Activated effector memory CD4-positive, alpha-beta T cell treated with Interleukin-2 at 50 U/mL for 16 hours (primary cell): ENCODE measurements around the gene TPO.

ENCODE experiments used
- DNase-seq: peaks from one replicate; pipeline ENCODE4 v3.0.0-alpha.2; 2020

TPO gene

GRCh38 chr2:1451422-1451821, 38.2 kb downstream of the TPO start:
- no peak for DNase-seq

GRCh38 chr2:1453561-1453960, 40.3 kb downstream of the TPO start:
- DNase-seq, result no peak

GRCh38 chr2:1454346-1454745, 41.1 kb downstream of the TPO start:
- DNase-seq, result no peak

- DNase-seq, result no peak
Observed at GRCh38 chr2:1455466-1455865, 42.2 kb downstream of the TPO start.

GRCh38 chr2:1458432-1458831, 45.2 kb downstream of the TPO start:
- DNase-seq, result no peak

- DNase-seq, result no peak
Observed at GRCh38 chr2:1459727-1460126, 46.5 kb downstream of the TPO start.

- no peak for DNase-seq
Observed at GRCh38 chr2:1460851-1461418, 47.7 kb downstream of the TPO start.

GRCh38 chr2:1461507-1462390, 48.5 kb downstream of the TPO start:
- DNase-seq, result no peak

- no peak for DNase-seq
Observed at GRCh38 chr2:1462994-1463393, 49.7 kb downstream of the TPO start.

- no peak for DNase-seq
Observed at GRCh38 chr2:1472350-1472749, 59.1 kb downstream of the TPO start.

- DNase-seq, result no peak
Observed at GRCh38 chr2:1476617-1477195, 63.4 kb downstream of the TPO start.

GRCh38 chr2:1477196-1478040, 64.2 kb downstream of the TPO start:
- no peak for DNase-seq

GRCh38 chr2:1478311-1479305, 65.3 kb downstream of the TPO start:
- DNase-seq, result no peak

- DNase-seq, result no peak
Observed at GRCh38 chr2:1479346-1479745, 66.1 kb downstream of the TPO start.

- no peak for DNase-seq
Observed at GRCh38 chr2:1480671-1481076, 67.4 kb downstream of the TPO start.

GRCh38 chr2:1481406-1482252, 68.4 kb downstream of the TPO start:
- DNase-seq, result no peak

GRCh38 chr2:1482253-1482675, 69.0 kb downstream of the TPO start:
- DNase-seq, result no peak

GRCh38 chr2:1482981-1483380, 69.7 kb downstream of the TPO start:
- no peak for DNase-seq

GRCh38 chr2:1483551-1483950, 70.3 kb downstream of the TPO start:
- no peak for DNase-seq

- no peak for DNase-seq
Observed at GRCh38 chr2:1484131-1484884, 71.0 kb downstream of the TPO start.
